ENCODE data around the gene ADAP1. TPM values are rescaled to one million over a fixed set of nuclear protein-coding genes. Genes with fewer than 3 reads are reported as not detected.

ADAP1 gene
- total and polyA plus RNA-seq, 2 of the 13 experiments (the other 11 are each of a cell fraction or from before 2014, with no cell fraction given), result 10.5 to 24.6 TPM

- FAIRE-seq (no peak), DNase-seq (ENCODE audit: low spot score) (no peak), ATAC-seq (no peak)
- Histone ChIP-seq H3K4me1 (ENCODE audit: insufficient read depth, low read length) (peaks cover 19% of the 10 kb centered on the region), H3K9ac (ENCODE audit: insufficient read depth, low read depth, low read length) (no peak overlapping the region), H4K20me1 (ENCODE audit: insufficient read depth, low read length) (no peaks in the 10 kb centered on the region), H3K4me3 (replicated peaks in 1 of 3; ENCODE audit: insufficient read depth in 1 of 3, low read depth in 2 of 3, low read length in 3 of 3) (no peak overlapping the region), H2AFZ (ENCODE audit: low read length) (no peak overlapping the region), H3K27ac (ENCODE audit: extremely low read length, insufficient read depth, low read length) (no peak overlapping the region), H3K27me3 (ENCODE audit: control insufficient read depth in 1 of 2, insufficient read depth in 2 of 2, low read length in 2 of 2) (no peaks in the 10 kb centered on the region), H3K79me2 (ENCODE audit: insufficient read depth, low read length) (no peaks in the 10 kb centered on the region), H3K36me3 (replicated peaks in 1 of 2; ENCODE audit: control insufficient read depth in 1 of 2, insufficient read depth in 2 of 2, low read length in 2 of 2) (no peaks in the 10 kb centered on the region), H3K4me2 (ENCODE audit: low read depth, low read length) (no peak overlapping the region), H3K9me3 (ENCODE audit: low read length) (no peaks in the 10 kb centered on the region)
- 84% methylated on average over 2 of the region's 2 CpGs for WGBS (ENCODE audit: low lambda C conversion rate)
- in situ Hi-C loops (cut with HindIII; ENCODE audit: extremely low pct_ligation_motif_present, low pct_unique_long_range_greater_than_20kb), result no loop called here
- ChIA-PET CTCF (ENCODE audit: low intra/inter-chr PET ratio, low total read pairs) (no interaction called here), POLR2A (no interaction called here)
- TF ChIP-seq MAFK (conservative IDR thresholded peaks at IDR 0.05 in 1 of 2, IDR thresholded peaks at IDR 0.05 in 1 of 2; ENCODE audit: low read length in 2 of 2) (no peak), ZSCAN29 (CRISPR knock-in tag; conservative IDR thresholded peaks at IDR 0.05) (no peak), NFKBIZ (CRISPR knock-in tag; IDR thresholded peaks at IDR 0.05) (no peak), MTF2 (CRISPR knock-in tag; IDR thresholded peaks at IDR 0.05; ENCODE audit: borderline replicate concordance) (no peak), ZNF878 (CRISPR knock-in tag; IDR thresholded peaks at IDR 0.05) (no peak), SOX13 (IDR thresholded peaks at IDR 0.05) (no peak), SOX13 (CRISPR knock-in tag; conservative IDR thresholded peaks at IDR 0.05 in 1 of 2, IDR thresholded peaks at IDR 0.05 in 1 of 2) (no peak), CC2D1A (CRISPR knock-in tag; IDR thresholded peaks at IDR 0.05) (no peak), SRSF1 (optimal IDR thresholded peaks at IDR 0.05; ENCODE audit: low read depth, low read length) (no peak), NFE2L1 (CRISPR knock-in tag; IDR thresholded peaks at IDR 0.05; ENCODE audit: borderline replicate concordance) (no peak), DZIP1 (CRISPR knock-in tag; IDR thresholded peaks at IDR 0.05) (no peak), TCF12 (IDR thresholded peaks at IDR 0.05) (no peak), TCF12 (CRISPR knock-in tag; IDR thresholded peaks at IDR 0.05) (no peak), ZNF484 (CRISPR knock-in tag; IDR thresholded peaks at IDR 0.05; ENCODE audit: borderline replicate concordance, low read depth) (no peak), NFYB (CRISPR knock-in tag; IDR thresholded peaks at IDR 0.05) (no peak), NAIF1 (CRISPR knock-in tag; IDR thresholded peaks at IDR 0.05; ENCODE audit: borderline replicate concordance) (no peak)
- TF ChIP-seq, protein P1, sequence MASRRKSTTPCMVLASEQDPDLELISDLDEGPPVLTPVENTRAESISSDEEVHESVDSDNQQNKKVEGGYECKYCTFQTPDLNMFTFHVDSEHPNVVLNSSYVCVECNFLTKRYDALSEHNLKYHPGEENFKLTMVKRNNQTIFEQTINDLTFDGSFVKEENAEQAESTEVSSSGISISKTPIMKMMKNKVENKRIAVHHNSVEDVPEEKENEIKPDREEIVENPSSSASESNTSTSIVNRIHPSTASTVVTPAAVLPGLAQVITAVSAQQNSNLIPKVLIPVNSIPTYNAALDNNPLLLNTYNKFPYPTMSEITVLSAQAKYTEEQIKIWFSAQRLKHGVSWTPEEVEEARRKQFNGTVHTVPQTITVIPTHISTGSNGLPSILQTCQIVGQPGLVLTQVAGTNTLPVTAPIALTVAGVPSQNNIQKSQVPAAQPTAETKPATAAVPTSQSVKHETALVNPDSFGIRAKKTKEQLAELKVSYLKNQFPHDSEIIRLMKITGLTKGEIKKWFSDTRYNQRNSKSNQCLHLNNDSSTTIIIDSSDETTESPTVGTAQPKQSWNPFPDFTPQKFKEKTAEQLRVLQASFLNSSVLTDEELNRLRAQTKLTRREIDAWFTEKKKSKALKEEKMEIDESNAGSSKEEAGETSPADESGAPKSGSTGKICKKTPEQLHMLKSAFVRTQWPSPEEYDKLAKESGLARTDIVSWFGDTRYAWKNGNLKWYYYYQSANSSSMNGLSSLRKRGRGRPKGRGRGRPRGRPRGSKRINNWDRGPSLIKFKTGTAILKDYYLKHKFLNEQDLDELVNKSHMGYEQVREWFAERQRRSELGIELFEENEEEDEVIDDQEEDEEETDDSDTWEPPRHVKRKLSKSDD (CRISPR knock-in tag; IDR thresholded peaks at IDR 0.05; ENCODE audit: low read depth), result no peak
- TF ChIP-seq, protein P2, sequence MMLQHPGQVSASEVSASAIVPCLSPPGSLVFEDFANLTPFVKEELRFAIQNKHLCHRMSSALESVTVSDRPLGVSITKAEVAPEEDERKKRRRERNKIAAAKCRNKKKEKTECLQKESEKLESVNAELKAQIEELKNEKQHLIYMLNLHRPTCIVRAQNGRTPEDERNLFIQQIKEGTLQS (CRISPR knock-in tag; IDR thresholded peaks at IDR 0.05), result no peak
- no TSS peak for BruUV-seq (replicated peaks)
- intact Hi-C loops (cut with micrococcal nuclease; ENCODE audit: unreplicated experiment), result no loop called here
Measured at GRCh38 chr7:940599-941408, 13.7 kb downstream of the ADAP1 start.
